Endothelial cell of umbilical vein (primary cell): ENCODE data around the gene CEP20. TPM values are rescaled to one million over a fixed set of nuclear protein-coding genes. Genes with fewer than 3 reads are reported as not detected.

Source experiments
- BruUV-seq: library from RNA; stranded (reverse); fragments of 400-500 nt; replicated peaks from 2 replicates; lab custom pipeline; 2021; lab: Mats Ljungman, UMichigan
- CTCF ChIA-PET: fragments of 300-600, 350-600 bp; sonication (Branson Sonifier 250); formaldehyde crosslinking; loops from one replicate; lab custom pipeline; 2021; ENCODE audit warnings: antibody characterized with exemption, inconsistent platforms; lab: Charles Lee
- POLR2A ChIA-PET: fragments of 300-600, 350-600 bp; sonication (Branson Sonifier 250); formaldehyde crosslinking; loops from one replicate; lab custom pipeline; 2021; ENCODE audit warnings: antibody characterized with exemption, inconsistent platforms; lab: Charles Lee
- DNase-seq: peaks from one replicate; pipeline ENCODE4 v3.0.0-alpha.2; 2011; ENCODE audit warnings: low read depth, low spot score
- FAIRE-seq: peaks from 2 replicates; lab custom pipeline; 2011; peaks lifted over from hg19 to GRCh38; lab: Jason Lieb, UNC
- H2AFZ ChIP-seq: 2 replicates; pipeline ENCODE4 v1.6.0; 2012; ENCODE audit warnings: low read depth, low read length, control low read depth, inconsistent platforms
- H3K27ac ChIP-seq: 2 replicates; pipeline ENCODE4 v1.5.1; 2011; ENCODE audit warnings: low read depth, mild to moderate bottlenecking, control low read depth, low read length, moderate library complexity; ENCODE audit not compliant: insufficient read depth
- H3K27me3 ChIP-seq, 2 experiments: 2 replicates each; pipeline versions ENCODE4 v1.6.0 to v1.6.1; 2011; ENCODE audit warnings: low read length in 2 of 2, mixed read lengths in 1 of 2; ENCODE audit not compliant: control insufficient read depth in 2 of 2, insufficient read depth in 2 of 2
- H3K36me3 ChIP-seq, 2 experiments: 2 replicates in 1 of 2; 3 replicates in 1 of 2; pipeline ENCODE4 v1.5.1; 2011; ENCODE audit warnings: low read length in 2 of 2, mild to moderate bottlenecking in 1 of 2, moderate library complexity in 1 of 2; ENCODE audit not compliant: control insufficient read depth in 2 of 2, insufficient read depth in 2 of 2; ENCODE audit errors: extremely low read depth in 1 of 2
- H3K4me1 ChIP-seq: 3 replicates; pipeline ENCODE4 v1.5.1; 2011; ENCODE audit warnings: mild to moderate bottlenecking, low read length; ENCODE audit not compliant: control insufficient read depth, insufficient read depth; ENCODE audit errors: extremely low read depth
- H3K4me2 ChIP-seq: 2 replicates; pipeline ENCODE4 v1.6.1; 2011; ENCODE audit warnings: low read length, control low read depth, mixed read lengths; ENCODE audit not compliant: insufficient read depth
- H3K4me3 ChIP-seq, 3 experiments: fragments of 200-600 bp in 1 of 3; sonication (generic), shearing (Covaris generic) in 1 of 3; replicated peaks in 1 of 3; 2 replicates each; pipeline ENCODE4 v1.5.1; 2011 to 2016; ENCODE audit warnings: control low read depth in 3 of 3, low read length in 3 of 3, mild to moderate bottlenecking in 2 of 3, inconsistent platforms in 1 of 3, low read depth in 1 of 3, moderate library complexity in 1 of 3; ENCODE audit not compliant: insufficient read depth in 1 of 3
- H3K79me2 ChIP-seq: 2 replicates; pipeline ENCODE4 v1.6.0; 2012; ENCODE audit warnings: low read length, inconsistent platforms; ENCODE audit not compliant: control insufficient read depth, insufficient read depth
- H3K9ac ChIP-seq: replicated peaks from 2 replicates; pipeline ENCODE3; 2011; ENCODE audit warnings: low read length, control low read depth; ENCODE audit not compliant: insufficient read depth; ENCODE audit errors: extremely low read depth
- H3K9me1 ChIP-seq: replicated peaks from 3 replicates; pipeline ENCODE4 v1.6.0; 2011; ENCODE audit warnings: mild to moderate bottlenecking, low read length; ENCODE audit not compliant: control insufficient read depth, insufficient read depth; ENCODE audit errors: extremely low read depth
- H3K9me3 ChIP-seq: replicated peaks from 2 replicates; pipeline ENCODE4 v1.5.1; 2012; ENCODE audit warnings: low read length, inconsistent platforms; ENCODE audit not compliant: control insufficient read depth, insufficient read depth
- H4K20me1 ChIP-seq: replicated peaks from 2 replicates; pipeline ENCODE3; 2011; ENCODE audit warnings: mild to moderate bottlenecking, low read length; ENCODE audit not compliant: control insufficient read depth, insufficient read depth; ENCODE audit errors: extremely low read depth
- CTCF ChIP-seq, 2 donors: IDR thresholded peaks; 1 replicate in 1 of 2; 2 replicates in 1 of 2; pipeline ENCODE4 v1.5.1; 2011; ENCODE audit warnings: low read length in 2 of 2, mild to moderate bottlenecking in 2 of 2, moderate library complexity in 2 of 2, control low read depth in 1 of 2, inconsistent platforms in 1 of 2, low read depth in 1 of 2; ENCODE audit not compliant: insufficient read depth in 1 of 2; ENCODE audit errors: extremely low read depth in 1 of 2
- EZH2 ChIP-seq: IDR thresholded peaks from 2 replicates; pipeline ENCODE4 v1.6.1; 2012; ENCODE audit warnings: borderline replicate concordance, low read depth, mild to moderate bottlenecking, moderate library complexity, low read length, inconsistent platforms; ENCODE audit not compliant: severe bottlenecking
- FOS ChIP-seq: IDR thresholded peaks from 2 replicates; pipeline ENCODE4 v1.6.1; 2011; ENCODE audit warnings: mild to moderate bottlenecking, low read length, moderate library complexity, borderline replicate concordance; ENCODE audit not compliant: insufficient read depth
- GATA2 ChIP-seq: IDR thresholded peaks from 2 replicates; pipeline ENCODE4 v1.7.0; 2011; ENCODE audit warnings: low read depth, mild to moderate bottlenecking, moderate library complexity, mixed read lengths, low read length; ENCODE audit not compliant: insufficient read length, insufficient read depth
- JUN ChIP-seq: IDR thresholded peaks from 2 replicates; pipeline ENCODE4 v1.6.1; 2011; ENCODE audit warnings: borderline replicate concordance, low read depth; ENCODE audit not compliant: insufficient read length, insufficient read depth
- MAX ChIP-seq: IDR thresholded peaks from 2 replicates; pipeline ENCODE4 v1.6.1; 2011; ENCODE audit not compliant: insufficient read depth, insufficient read length
- MYC ChIP-seq: IDR thresholded peaks from one replicate; pipeline ENCODE4 v1.6.1; 2011; ENCODE audit warnings: mild to moderate bottlenecking, low read depth, low read length
- POLR2A ChIP-seq: IDR thresholded peaks from 2 replicates; pipeline ENCODE4 v1.6.1; 2012; ENCODE audit warnings: low read depth, mild to moderate bottlenecking, control low read depth, low read length
- POLR2AphosphoS5 ChIP-seq: IDR thresholded peaks from 2 replicates; pipeline ENCODE4 v1.6.1; 2012; ENCODE audit warnings: low read depth, mild to moderate bottlenecking, control low read depth, low read length, moderate library complexity; ENCODE audit not compliant: insufficient read depth
- dilution Hi-C: fragments of 300-500 bp; cut with MboI; formaldehyde crosslinking; loops from one replicate; pipeline ENCODE4 v1.15.0; 2019; ENCODE audit warnings: low sequenced_read_pairs; ENCODE audit not compliant: extremely low pct_ligation_motif_present
- intact Hi-C: fragments of 100-400 bp; cut with micrococcal nuclease; formaldehyde crosslinking; loops from one replicate; pipeline ENCODE4 v1.10.0; 2022
- polyA plus RNA-seq, 4 experiments: library from polyadenylated mRNA; depleted of rRNA in 3 of 4; stranded (reverse) in 3 of 4; unstranded in 1 of 4; fragments of >200 nt; gene quantifications; 2 replicates each; pipeline versions ENCODE4 v1.2.1 to v1.2.3, GENCODE V29; 2011 to 2012; ENCODE audit warnings: missing spikeins in 1 of 4
- total RNA-seq: library from RNA; stranded (reverse); gene quantifications from 2 replicates; pipeline ENCODE4 v1.2.3, GENCODE V29; 2021

CEP20 gene
- total and polyA plus RNA-seq, 2 donors (not counting 3 experiments of a cell fraction or from before 2014, with no cell fraction given) = 9.5 to 28.0 TPM

- Histone ChIP-seq H3K36me3 (peaks cover 0 to 6% of the 10 kb centered on the region in 2 experiments), H3K9ac (no peak overlapping the region), H3K9me3 (no peaks in the 10 kb centered on the region), H4K20me1 (no peaks in the 10 kb centered on the region), H3K4me2 (no peak overlapping the region), H3K4me1 (peaks cover 3% of the 10 kb centered on the region), H3K27me3 (no peaks in the 10 kb centered on the region), H3K9me1 (no peaks in the 10 kb centered on the region), H3K27ac (no peak overlapping the region), H2AFZ (no peak overlapping the region), H3K79me2 (no peaks in the 10 kb centered on the region), H3K4me3 (no peak overlapping the region)
- no peak for FAIRE-seq
- POLR2A ChIA-PET = interaction anchor here (1.6 kb wide), 1 partner anchor 15 kb away, joined by 4 read pairs; the partner anchor contains the start of gene CEP20
- CTCF ChIA-PET = interaction anchor here (0.5 to 4.2 kb wide), 16 partner anchors 10 to 412 kb away, joined by 3 to 43 read pairs (median 14); partner anchors contain the start of gene CEP20
- BruUV-seq = no TSS peak
- intact Hi-C loops (loop anchor here (10.0 kb wide), 1 partner anchor 321 kb away; no protein-coding TSS in a partner anchor), dilution Hi-C loops (no loop called here)
- DNase-seq = no peak
- no peak for TF ChIP-seq JUN
- TF ChIP-seq MYC = no peak
- no peak for TF ChIP-seq POLR2A
- TF ChIP-seq GATA2 = no peak
- no peak for TF ChIP-seq CTCF (IDR thresholded peaks at IDR 0.05; ENCODE audit: extremely low read depth in 1 of 2, insufficient read depth in 1 of 2, low read depth in 1 of 2, low read length in 2 of 2)
- no peak for TF ChIP-seq FOS
- TF ChIP-seq EZH2 = no peak
- TF ChIP-seq MAX = no peak
- no peak for TF ChIP-seq POLR2AphosphoS5
Measured at GRCh38 chr16:15873737-15874136, 14.7 kb downstream of the CEP20 start.
